RPMI8226 (cell line): ENCODE data around the gene SOX12.
"Not testable (repeated sequence)": the region's sequence is repeated elsewhere in the genome, so short reads cannot be mapped to it uniquely, and the experiment has no call there.

Experiments used
- DNase-seq: peaks from one replicate; pipeline ENCODE4 v3.0.0-alpha.2; 2015

SOX12 gene

GRCh38 chr20:328975-329695, 3.8 kb downstream of the SOX12 start:
- DNase-seq, result no peak

- no peak for DNase-seq
Measured at GRCh38 chr20:329851-330232, 4.5 kb downstream of the SOX12 start.

GRCh38 chr20:330233-331149, 5.1 kb downstream of the SOX12 start:
- peak; percentile 77 for DNase-seq

GRCh38 chr20:334578-334977, 9.2 kb downstream of the SOX12 start:
- DNase-seq, result no peak

- DNase-seq, result not testable (repeated sequence)
Measured at GRCh38 chr20:336040-336439, 10.7 kb downstream of the SOX12 start.

GRCh38 chr20:341682-342081, 16.3 kb downstream of the SOX12 start:
- DNase-seq, result peak; percentile 43

- DNase-seq, result no peak
Measured at GRCh38 chr20:343107-343506, 17.8 kb downstream of the SOX12 start.

- no peak for DNase-seq
Measured at GRCh38 chr20:346033-346639, 20.8 kb downstream of the SOX12 start.

- DNase-seq, result no peak
Measured at GRCh38 chr20:346640-347316, 21.4 kb downstream of the SOX12 start, which contains the start of gene NRSN2. NRSN2 (plus strand) TSS chr20:347111; CDS start chr20:349644, 2,533 bp downstream.

GRCh38 chr20:347317-347639, 21.9 kb downstream of the SOX12 start:
- DNase-seq, result no peak

- DNase-seq, result peak; percentile 93
Measured at GRCh38 chr20:347640-348484, 22.5 kb downstream of the SOX12 start.

GRCh38 chr20:348972-349841, 23.9 kb downstream of the SOX12 start:
- DNase-seq, result no peak

- no peak for DNase-seq
Measured at GRCh38 chr20:353166-353565, 27.8 kb downstream of the SOX12 start.

- peak; percentile 87 for DNase-seq
Measured at GRCh38 chr20:354298-354977, 29.1 kb downstream of the SOX12 start.

GRCh38 chr20:356154-356553, 30.8 kb downstream of the SOX12 start:
- not testable (repeated sequence) for DNase-seq

- DNase-seq, result no peak
Measured at GRCh38 chr20:356745-357144, 31.4 kb downstream of the SOX12 start.

GRCh38 chr20:358891-359555, 33.7 kb downstream of the SOX12 start:
- DNase-seq, result no peak

GRCh38 chr20:361561-361960, 36.2 kb downstream of the SOX12 start:
- DNase-seq, result no peak

GRCh38 chr20:362271-363254, 37.2 kb downstream of the SOX12 start:
- DNase-seq, result peak; percentile 98
